SK-N-SH (cell line): ENCODE data around the gene BRICD5. TPM values are rescaled to one million over a fixed set of nuclear protein-coding genes. Genes with fewer than 3 reads are reported as not detected.

ENCODE experiments used
- CTCF ChIA-PET: fragments of 300-600, 350-600 bp; formaldehyde crosslinking; extraction: SDS; loops from one replicate; lab custom pipeline; 2021; lab: Yijun Ruan, JAX
- POLR2A ChIA-PET: fragments of 350-600 bp; sonication (Branson Sonifier 250); formaldehyde crosslinking; extraction: SDS; loops from one replicate; lab custom pipeline; 2020; ENCODE audit warnings: antibody characterized with exemption, inconsistent platforms; lab: Yijun Ruan, JAX
- DNase-seq: peaks from one replicate; pipeline ENCODE4 v3.0.0; 2012
- H2AFZ ChIP-seq: fragments of 200-600 bp; sonication (generic); 2 replicates; pipeline ENCODE4 v1.8.1; 2016; ENCODE audit warnings: antibody characterized with exemption, mild to moderate bottlenecking, low read depth
- H3F3A ChIP-seq: fragments of 200-600 bp; sonication (generic); replicated peaks from 2 replicates; pipeline ENCODE3; 2016; ENCODE audit warnings: antibody characterized with exemption, mild to moderate bottlenecking; ENCODE audit not compliant: insufficient read depth
- H3K27ac ChIP-seq, 2 experiments: fragments of 200-500 bp in 1 of 2; fragments of 200-600 bp in 1 of 2; sonication (Bioruptor generic) in 1 of 2; sonication (generic), shearing (Covaris generic) in 1 of 2; 2 replicates each; pipeline versions ENCODE4 v1.5.1 to v1.6.1; 2014 to 2016; ENCODE audit warnings: low read depth in 2 of 2, inconsistent platforms in 1 of 2, low read length in 1 of 2, mild to moderate bottlenecking in 1 of 2, mixed read lengths in 1 of 2
- H3K27me3 ChIP-seq: fragments of 200-600 bp; sonication (generic), shearing (Covaris generic); 2 replicates; pipeline ENCODE4 v1.6.1; 2016; ENCODE audit warnings: mixed run types; ENCODE audit not compliant: insufficient read depth
- H3K36me3 ChIP-seq, 2 experiments: fragments of 200-500 bp in 1 of 2; fragments of 200-600 bp in 1 of 2; sonication (Bioruptor generic) in 1 of 2; sonication (generic) in 1 of 2; replicated peaks in 1 of 2; 2 replicates each; pipeline versions ENCODE3 to v1.5.1; 2014 to 2016; ENCODE audit warnings: low read length in 1 of 2, mild to moderate bottlenecking in 1 of 2; ENCODE audit not compliant: insufficient read depth in 2 of 2, control insufficient read depth in 1 of 2
- H3K4me1 ChIP-seq, 2 experiments: fragments of 200-500 bp in 1 of 2; fragments of 200-600 bp in 1 of 2; sonication (Bioruptor generic) in 1 of 2; sonication (generic), shearing (Covaris generic) in 1 of 2; 2 replicates each; pipeline versions ENCODE4 v1.5.1 to v1.6.1; 2014 to 2016; ENCODE audit warnings: low read depth in 1 of 2, low read length in 1 of 2, mixed run types in 1 of 2; ENCODE audit not compliant: insufficient read depth in 2 of 2, control insufficient read depth in 1 of 2
- H3K4me2 ChIP-seq: fragments of 200-600 bp; sonication (generic), shearing (Covaris generic); 2 replicates; pipeline ENCODE4 v1.6.1; 2017; ENCODE audit warnings: mixed run types
- H3K4me3 ChIP-seq, 2 experiments: fragments of 200-500 bp in 1 of 2; fragments of 200-600 bp in 1 of 2; sonication (Bioruptor generic) in 1 of 2; sonication (generic), shearing (Covaris generic) in 1 of 2; 2 replicates each; pipeline versions ENCODE4 v1.5.1 to v1.8.1; 2014 to 2016; ENCODE audit warnings: low read depth in 2 of 2, inconsistent platforms in 1 of 2, low read length in 1 of 2, mild to moderate bottlenecking in 1 of 2, mixed read lengths in 1 of 2, moderate library complexity in 1 of 2
- H3K79me2 ChIP-seq: fragments of 200-600 bp; sonication (generic); 2 replicates; pipeline ENCODE4 v1.8.1; 2017; ENCODE audit warnings: mild to moderate bottlenecking; ENCODE audit not compliant: insufficient read depth
- H3K9ac ChIP-seq: fragments of 200-600 bp; sonication (generic); 2 replicates; pipeline ENCODE4 v1.6.1; 2017; ENCODE audit warnings: mixed run types
- H3K9me2 ChIP-seq: fragments of 200-600 bp; sonication (generic); 2 replicates; pipeline ENCODE4 v1.6.1; 2017; ENCODE audit warnings: mixed run types
- H3K9me3 ChIP-seq: fragments of 200-600 bp; sonication (generic); 2 replicates; pipeline ENCODE4 v1.6.1; 2017; ENCODE audit warnings: mixed run types, mild to moderate bottlenecking, moderate library complexity
- H4K20me1 ChIP-seq: fragments of 200-600 bp; sonication (generic); 2 replicates; pipeline ENCODE4 v1.6.1; 2017; ENCODE audit warnings: mild to moderate bottlenecking, mixed run types; ENCODE audit not compliant: insufficient read depth
- CHD2 ChIP-seq: fragments of 150-350 bp; IDR thresholded peaks from 2 replicates; pipeline ENCODE4 v1.6.1; 2018; ENCODE audit warnings: low read length; ENCODE audit not compliant: partially characterized antibody
- CTCF ChIP-seq: fragments of 200-600 bp; sonication (generic); IDR thresholded peaks from 2 replicates; pipeline ENCODE4 v1.6.1; 2017; ENCODE audit warnings: antibody characterized with exemption, mild to moderate bottlenecking, moderate library complexity
- ELF1 ChIP-seq: IDR thresholded peaks from 2 replicates; pipeline ENCODE4 v1.4.0; 2012
- EP300 ChIP-seq, 2 experiments: IDR thresholded peaks; 2 replicates each; pipeline versions ENCODE4 v1.4.0 to v1.6.1; 2012; ENCODE audit warnings: borderline replicate concordance in 1 of 2, low read depth in 1 of 2, low read length in 1 of 2
- EZH2phosphoT487 ChIP-seq: fragments of 200-600 bp; sonication (generic); IDR thresholded peaks from 2 replicates; pipeline ENCODE4 v1.6.1; 2017; ENCODE audit warnings: low read depth, mixed run types, mild to moderate bottlenecking, antibody characterized with exemption, moderate library complexity, borderline replicate concordance
- FOSL2 ChIP-seq: IDR thresholded peaks from 2 replicates; pipeline ENCODE4 v1.4.0; 2012; ENCODE audit warnings: low read depth, mild to moderate bottlenecking, moderate library complexity, borderline replicate concordance
- FOXM1 ChIP-seq: IDR thresholded peaks from 2 replicates; pipeline ENCODE4 v1.4.0; 2012; ENCODE audit warnings: low read depth, mild to moderate bottlenecking
- GATA2 ChIP-seq: sonication (generic); formaldehyde crosslinking; IDR thresholded peaks from 2 replicates; pipeline ENCODE4 v1.5.0; 2020; ENCODE audit warnings: mild to moderate bottlenecking, missing genetic modification reagents
- JUND ChIP-seq: IDR thresholded peaks from 2 replicates; pipeline ENCODE4 v1.4.0; 2012
- MXI1 ChIP-seq: IDR thresholded peaks from 2 replicates; pipeline ENCODE4 v1.6.1; 2012; ENCODE audit warnings: mild to moderate bottlenecking, low read depth, low read length, improper control_type of control experiment
- NRF1 ChIP-seq: IDR thresholded peaks from 2 replicates; pipeline ENCODE4 v1.6.1; 2012; ENCODE audit warnings: low read depth, mild to moderate bottlenecking, low read length
- PBX3 ChIP-seq: IDR thresholded peaks from 2 replicates; pipeline ENCODE4; 2012
- REST ChIP-seq: IDR thresholded peaks from 2 replicates; pipeline ENCODE4 v1.6.1; 2012; ENCODE audit warnings: mild to moderate bottlenecking, low read depth, low read length, moderate library complexity
- SIN3A ChIP-seq: IDR thresholded peaks from 2 replicates; pipeline ENCODE4 v1.6.1; 2012; ENCODE audit warnings: low read depth, mild to moderate bottlenecking, low read length, moderate library complexity, borderline replicate concordance
- SMC3 ChIP-seq: IDR thresholded peaks from 2 replicates; pipeline ENCODE4 v1.6.1; 2012; ENCODE audit warnings: low read depth, low read length, improper control_type of control experiment
- TAF1 ChIP-seq: IDR thresholded peaks from 2 replicates; pipeline ENCODE4 v1.6.1; 2012; ENCODE audit warnings: low read depth, mild to moderate bottlenecking, low read length, moderate library complexity, borderline replicate concordance
- TCF12 ChIP-seq: IDR thresholded peaks from 2 replicates; pipeline ENCODE4 v1.4.0; 2012
- TEAD4 ChIP-seq: IDR thresholded peaks from 2 replicates; pipeline ENCODE4 v1.4.0; 2012; ENCODE audit warnings: mild to moderate bottlenecking, borderline replicate concordance; ENCODE audit not compliant: insufficient read depth
- WGBS: methylation state at CpG from one replicate; pipeline ENCODE4 v1.1.6; 2017; ENCODE audit warnings: low lambda C conversion rate; 5-methylcytosine and 5-hydroxymethylcytosine counted together
- polyA plus RNA-seq, 3 experiments: library from polyadenylated mRNA; depleted of rRNA; stranded (reverse); fragments of >200 nt; gene quantifications; 2 replicates each; pipeline ENCODE4 v1.2.3, GENCODE V29; 2012

BRICD5 gene
- polyA plus RNA-seq, 1 of the 3 experiments (the other 2 are of a cell fraction), result 2.3 TPM

- TF ChIP-seq CHD2 (no peak), GATA2 (CRISPR knock-in tag) (no peak), FOSL2 (no peak), NRF1 (no peak), REST (no peak), ELF1 (no peak), TCF12 (no peak)
Measured at GRCh38 chr16:2198283-2198682, 12.4 kb downstream of the BRICD5 start (continued).

- no peak overlapping the region for H3K4me2 ChIP-seq
- H4K20me1 ChIP-seq, result no peaks in the 10 kb centered on the region
- POLR2A ChIA-PET, result no interaction called here
- peaks cover 0 to 18% of the 10 kb centered on the region in 2 experiments; a peak in 1 of 4 replicates for H3K4me1 ChIP-seq
- no peak overlapping the region for H3K27ac ChIP-seq
- WGBS, result 74% methylated on average over 4 of the region's 6 CpGs
- no peak for TF ChIP-seq SIN3A
- TF ChIP-seq PBX3, result no peak
- no peak for TF ChIP-seq MXI1
- TF ChIP-seq TAF1, result no peak
- TF ChIP-seq EP300 (IDR thresholded peaks at IDR 0.05; ENCODE audit: borderline replicate concordance in 1 of 2, low read depth in 1 of 2, low read length in 1 of 2), result no peak
- no peak for TF ChIP-seq JUND
- no peak for TF ChIP-seq ELF1
- no peak for TF ChIP-seq SMC3
- no peak for TF ChIP-seq EZH2phosphoT487
- no peak for TF ChIP-seq CTCF
- TF ChIP-seq FOXM1, result no peak
- no peak for TF ChIP-seq TEAD4
- CTCF ChIA-PET, result interaction anchor here (0.9 to 1.9 kb wide), 4 partner anchors 27 to 54 kb away, joined by 3 to 5 read pairs (median 4); partner anchors contain the start of gene ECI1
- H3K79me2 ChIP-seq, result no peaks in the 10 kb centered on the region
- H3K27me3 ChIP-seq, result no peaks in the 10 kb centered on the region
- H3K9me3 ChIP-seq, result no peaks in the 10 kb centered on the region
- H3K9me2 ChIP-seq, result no peaks in the 10 kb centered on the region
- no peak overlapping the region for H3K4me3 ChIP-seq
- H2AFZ ChIP-seq, result no peak overlapping the region
- H3K36me3 ChIP-seq, result no peaks in the 10 kb centered on the region
- DNase-seq, result no peak
- H3F3A ChIP-seq, result no peaks in the 10 kb centered on the region
- no peak overlapping the region for H3K9ac ChIP-seq
Measured at GRCh38 chr16:2197765-2198164, 12.9 kb downstream of the BRICD5 start.
